ENCODE measurements around the gene MAGED2.

GRCh38 chrX:54812306-54812705 lies 4.8 kb downstream of the MAGED2 start:
- no peak for TF ChIP-seq MAX (IDR thresholded peaks at IDR 0.05)
- no peak for TF ChIP-seq REST (IDR thresholded peaks at IDR 0.05; ENCODE audit: low read depth)
- TF ChIP-seq FOXM1 (IDR thresholded peaks at IDR 0.05; ENCODE audit: borderline replicate concordance, low read depth) = no peak
- no peak for TF ChIP-seq EP300 (IDR thresholded peaks at IDR 0.05; ENCODE audit: borderline replicate concordance)
- TF ChIP-seq EGR1 (IDR thresholded peaks at IDR 0.05) = no peak
- no peak for TF ChIP-seq CEBPB (IDR thresholded peaks at IDR 0.05)
- no peak for TF ChIP-seq TEAD4 (IDR thresholded peaks at IDR 0.05)
- TF ChIP-seq YY1 (IDR thresholded peaks at IDR 0.05; ENCODE audit: low read depth) = no peak
- no peak for TF ChIP-seq CREB1 (IDR thresholded peaks at IDR 0.05; ENCODE audit: low read depth)
- no peak for TF ChIP-seq NFIC (IDR thresholded peaks at IDR 0.05)
- TF ChIP-seq USF1 (IDR thresholded peaks at IDR 0.05) = no peak
